ENCODE measurements around the gene KIF6.

KIF6 gene

GRCh38 chr6:39430446-39430845 lies 294.8 kb downstream of the KIF6 start (continued):
- TF ChIP-seq MZF1 (tag by site-specific recombination; IDR thresholded peaks at IDR 0.05; ENCODE audit: borderline replicate concordance) (no peak), SP7 (tag by site-specific recombination; IDR thresholded peaks at IDR 0.05) (no peak), ZNF561 (tag by site-specific recombination; IDR thresholded peaks at IDR 0.05; ENCODE audit: borderline replicate concordance) (no peak), REPIN1 (tag by site-specific recombination; IDR thresholded peaks at IDR 0.05; ENCODE audit: low read depth) (no peak), ZNF169 (tag by site-specific recombination; IDR thresholded peaks at IDR 0.05) (no peak), ZNF624 (tag by site-specific recombination; IDR thresholded peaks at IDR 0.05) (no peak), ZNF549 (tag by site-specific recombination; IDR thresholded peaks at IDR 0.05) (no peak), RBAK (tag by site-specific recombination; IDR thresholded peaks at IDR 0.05) (no peak)
- TF ChIP-seq, protein P1, sequence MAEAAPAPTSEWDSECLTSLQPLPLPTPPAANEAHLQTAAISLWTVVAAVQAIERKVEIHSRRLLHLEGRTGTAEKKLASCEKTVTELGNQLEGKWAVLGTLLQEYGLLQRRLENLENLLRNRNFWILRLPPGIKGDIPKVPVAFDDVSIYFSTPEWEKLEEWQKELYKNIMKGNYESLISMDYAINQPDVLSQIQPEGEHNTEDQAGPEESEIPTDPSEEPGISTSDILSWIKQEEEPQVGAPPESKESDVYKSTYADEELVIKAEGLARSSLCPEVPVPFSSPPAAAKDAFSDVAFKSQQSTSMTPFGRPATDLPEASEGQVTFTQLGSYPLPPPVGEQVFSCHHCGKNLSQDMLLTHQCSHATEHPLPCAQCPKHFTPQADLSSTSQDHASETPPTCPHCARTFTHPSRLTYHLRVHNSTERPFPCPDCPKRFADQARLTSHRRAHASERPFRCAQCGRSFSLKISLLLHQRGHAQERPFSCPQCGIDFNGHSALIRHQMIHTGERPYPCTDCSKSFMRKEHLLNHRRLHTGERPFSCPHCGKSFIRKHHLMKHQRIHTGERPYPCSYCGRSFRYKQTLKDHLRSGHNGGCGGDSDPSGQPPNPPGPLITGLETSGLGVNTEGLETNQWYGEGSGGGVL (tag by site-specific recombination; IDR thresholded peaks at IDR 0.05): no peak

DNA sequence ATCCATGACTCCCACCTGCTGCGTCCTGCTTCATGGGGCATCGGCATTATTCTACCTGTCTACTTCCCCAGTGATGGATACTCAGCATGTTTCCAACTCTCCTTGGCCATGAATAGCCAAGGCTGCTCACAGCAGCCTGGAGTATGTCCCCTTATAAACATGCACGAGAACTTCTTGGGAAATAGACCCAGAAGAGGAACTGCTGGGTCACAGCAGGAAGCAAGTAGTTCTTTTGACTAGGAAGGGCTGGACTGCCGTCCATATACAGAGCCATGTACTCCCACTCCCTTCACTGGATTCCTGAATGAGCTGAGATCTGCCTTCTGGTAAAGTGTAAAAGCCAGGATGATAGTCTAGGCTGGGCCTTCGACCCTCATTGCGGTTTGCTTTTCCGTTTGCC lies 296.4 kb downstream of the KIF6 start:
- no peaks in the 10 kb centered on the region for H3K9me3 ChIP-seq (ENCODE audit: control insufficient read depth, insufficient read depth, low read depth, low read length)
- no peak overlapping the region for H3K4me3 ChIP-seq (ENCODE audit: low read depth, low read length)
- no peak overlapping the region for H3K27ac ChIP-seq (ENCODE audit: extremely low read depth, low read depth, low read length)
- no peaks in the 10 kb centered on the region for H3K36me3 ChIP-seq (ENCODE audit: control insufficient read depth in 2 of 2, insufficient read depth in 1 of 2, low read length in 2 of 2)
- ChIA-PET POLR2A (no interaction called here), CTCF (interaction anchor here (0.6 kb wide), 1 partner anchor 108 kb away, joined by 3 read pairs; no protein-coding TSS in a partner anchor)
- no peaks in the 10 kb centered on the region for H3K4me1 ChIP-seq (ENCODE audit: control insufficient read depth, insufficient read depth, low read length)
- no peak for TF ChIP-seq ZNF768 (tag by site-specific recombination; IDR thresholded peaks at IDR 0.05)
- TF ChIP-seq ZNF624 (tag by site-specific recombination; IDR thresholded peaks at IDR 0.05): no peak
- TF ChIP-seq REST (tag by site-specific recombination; IDR thresholded peaks at IDR 0.05): no peak
- TF ChIP-seq GLIS1 (tag by site-specific recombination; IDR thresholded peaks at IDR 0.05): no peak
- TF ChIP-seq ZNF175 (tag by site-specific recombination; IDR thresholded peaks at IDR 0.05): no peak
- TF ChIP-seq ZBTB11 (tag by site-specific recombination; conservative IDR thresholded peaks at IDR 0.05; ENCODE audit: low read depth): no peak
- no peak for TF ChIP-seq ZNF837 (tag by site-specific recombination; IDR thresholded peaks at IDR 0.05)
- TF ChIP-seq TRIM28 (IDR thresholded peaks at IDR 0.05; ENCODE audit: borderline replicate concordance, low read length): no peak
- TF ChIP-seq KLF16 (tag by site-specific recombination; IDR thresholded peaks at IDR 0.05): no peak
- no peak for TF ChIP-seq ZNF335 (tag by site-specific recombination; conservative IDR thresholded peaks at IDR 0.05)
- TF ChIP-seq ZNF138 (tag by site-specific recombination; IDR thresholded peaks at IDR 0.05; ENCODE audit: borderline replicate concordance): no peak
- no peak for TF ChIP-seq ZNF692 (tag by site-specific recombination; IDR thresholded peaks at IDR 0.05)
- TF ChIP-seq, protein P2, sequence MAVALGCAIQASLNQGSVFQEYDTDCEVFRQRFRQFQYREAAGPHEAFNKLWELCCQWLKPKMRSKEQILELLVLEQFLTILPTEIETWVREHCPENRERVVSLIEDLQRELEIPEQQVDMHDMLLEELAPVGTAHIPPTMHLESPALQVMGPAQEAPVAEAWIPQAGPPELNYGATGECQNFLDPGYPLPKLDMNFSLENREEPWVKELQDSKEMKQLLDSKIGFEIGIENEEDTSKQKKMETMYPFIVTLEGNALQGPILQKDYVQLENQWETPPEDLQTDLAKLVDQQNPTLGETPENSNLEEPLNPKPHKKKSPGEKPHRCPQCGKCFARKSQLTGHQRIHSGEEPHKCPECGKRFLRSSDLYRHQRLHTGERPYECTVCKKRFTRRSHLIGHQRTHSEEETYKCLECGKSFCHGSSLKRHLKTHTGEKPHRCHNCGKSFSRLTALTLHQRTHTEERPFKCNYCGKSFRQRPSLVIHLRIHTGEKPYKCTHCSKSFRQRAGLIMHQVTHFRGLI (tag by site-specific recombination; IDR thresholded peaks at IDR 0.05): no peak
- no peak for TF ChIP-seq ZNF521 (tag by site-specific recombination; IDR thresholded peaks at IDR 0.05)
- no peak for TF ChIP-seq ZNF776 (tag by site-specific recombination; IDR thresholded peaks at IDR 0.05; ENCODE audit: borderline replicate concordance)
- no peak for TF ChIP-seq SCRT2 (tag by site-specific recombination; IDR thresholded peaks at IDR 0.05)
